ENCODE measurements around the gene TOB1.

GRCh38 chr17:50844117-50844700 is 21.9 kb downstream of the TOB1 start:
- TF ChIP-seq CTCF (IDR thresholded peaks at IDR 0.05) (no peak), EZH2 (IDR thresholded peaks at IDR 0.05; ENCODE audit: borderline replicate concordance, insufficient read depth, low read depth, low read length, poor library complexity, severe bottlenecking) (no peak)
